Prostate gland (tissue), 2 donors: ENCODE results near the gene PYROXD2. TPM values are rescaled to one million over a fixed set of nuclear protein-coding genes. Genes with fewer than 3 reads are reported as not detected.
A peak's percentile ranks its signal among the peaks of the same experiment; 100 is the strongest.

Experiments
- microRNA counts, 2 donors: library from miRNA; unstranded; fragments of <30 nt; microRNA quantifications; one replicate each; lab custom pipeline; 2016 to 2017
- microRNA-seq: library from miRNA; unstranded; fragments of <30 nt; microRNA quantifications from one replicate; pipeline ENCODE4, GENCODE V29; 2016
- small RNA-seq, 2 donors: library from RNA; depleted of rRNA; stranded (forward); fragments of <200 nt; gene quantifications; one replicate each; pipeline ENCODE3, GENCODE V24; 2016
- total RNA-seq, 2 donors: library from RNA; depleted of rRNA; stranded (reverse); fragments of >200 nt; gene quantifications; one replicate each; pipeline ENCODE4 v1.1.0, GENCODE V29; 2016

The PYROXD2 gene
- total RNA-seq, 2 donors from 2014 or later, result 15.0 to 21.6 TPM

MicroRNAs within 50 kb of the gene (microRNA counts, 767-probe panel; counts per million panel counts)
- microRNA hsa-miR-1287 (lab: Ali Mortazavi, UCI), result 2,273 to 2,682 counts per million in 2 donors

Small RNA genes within 50 kb of the gene (microRNA-seq; reads per million reads assigned to microRNA genes)
- gene MIR1287 (105 reads per million, percentile 74 among the genes with 10 or more reads in this experiment), gene MIR4685 (1.7 reads per million, percentile 23 among the genes with 10 or more reads in this experiment)

Small RNA genes within 50 kb of the gene (small RNA-seq; reads per million reads assigned to genes)
- gene MIR4685, result 0 to 0.20 reads per million in 2 donors

Other genes starting within 250 kb of the PYROXD2 start
- gene LOXL4, start 147.0 kb downstream of the PYROXD2 start, total RNA-seq, result 10 to 100 TPM in 1 of 2 donors, 1 to 10 TPM in 1; 7.4 to 26.8 TPM
- 10 to 100 TPM; 59.9 to 93.6 TPM for gene HPS1, start 31.8 kb upstream of the PYROXD2 start, total RNA-seq